Measurements from ENCODE around the gene SLAMF9. TPM values are rescaled to one million over a fixed set of nuclear protein-coding genes. Genes with fewer than 3 reads are reported as not detected.

The SLAMF9 gene
- total RNA-seq, 1 donor from 2014 or later = not detected

GRCh38 chr1:159977364-159978106 is 23.5 kb upstream of the SLAMF9 start:
- no peak for DNase-seq (ENCODE audit: low spot score)

DNA sequence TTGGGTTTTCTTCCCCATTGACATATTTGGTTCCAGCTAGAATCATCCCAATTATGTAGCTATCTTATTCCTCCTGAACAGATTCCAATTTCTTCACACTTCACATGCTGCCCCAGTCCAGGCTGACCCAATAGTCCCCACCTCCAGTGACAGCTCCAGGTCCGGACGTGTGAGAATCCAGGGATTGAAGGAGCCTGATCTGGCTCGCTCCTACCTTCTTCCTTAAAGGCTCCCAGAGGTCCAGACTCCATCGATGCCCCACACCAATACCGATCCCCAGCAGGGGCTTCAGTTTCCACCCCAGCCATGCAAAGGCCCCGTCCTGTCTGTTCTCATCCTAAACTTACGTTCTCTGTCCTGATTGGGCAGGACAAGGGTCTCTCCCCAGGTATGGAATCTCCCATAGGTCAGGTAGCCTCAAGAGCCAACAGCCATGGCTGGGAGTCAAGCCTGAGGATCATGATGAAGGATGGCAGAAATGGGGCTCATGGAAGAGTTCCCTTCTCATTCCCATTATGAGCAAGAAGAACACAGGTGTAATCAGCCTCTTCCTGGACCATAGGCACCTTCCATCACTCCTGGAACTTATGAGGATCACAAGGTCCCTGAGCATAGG is 20.4 kb upstream of the SLAMF9 start:
- DNase-seq (ENCODE audit: low spot score) = no peak

- no peak for DNase-seq (ENCODE audit: low spot score)
Measured at GRCh38 chr1:159973350-159973940, 19.4 kb upstream of the SLAMF9 start.

GRCh38 chr1:159972443-159973205 is 18.6 kb upstream of the SLAMF9 start:
- no peak for DNase-seq (ENCODE audit: low spot score)

DNA sequence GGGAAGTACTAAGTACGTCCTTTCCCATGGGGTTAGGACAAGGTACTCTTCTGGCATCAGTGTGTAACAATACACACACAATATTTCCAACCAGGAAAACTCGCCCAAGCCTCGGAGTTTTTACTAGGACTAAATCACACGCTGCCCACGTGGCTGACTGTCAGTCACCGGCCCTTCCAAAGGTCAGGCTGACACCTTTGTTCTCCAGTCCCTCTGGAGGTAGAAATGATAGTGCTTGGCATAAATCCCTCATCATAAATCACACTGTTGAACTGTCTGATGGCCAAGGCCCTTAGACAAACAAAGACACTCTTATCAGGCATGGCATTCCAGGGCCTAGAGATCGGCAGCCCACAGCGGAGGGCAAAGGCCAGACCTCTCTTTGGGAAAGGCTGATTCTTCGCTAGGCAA is 16.9 kb upstream of the SLAMF9 start:
- no peak for DNase-seq (ENCODE audit: low spot score)

DNA sequence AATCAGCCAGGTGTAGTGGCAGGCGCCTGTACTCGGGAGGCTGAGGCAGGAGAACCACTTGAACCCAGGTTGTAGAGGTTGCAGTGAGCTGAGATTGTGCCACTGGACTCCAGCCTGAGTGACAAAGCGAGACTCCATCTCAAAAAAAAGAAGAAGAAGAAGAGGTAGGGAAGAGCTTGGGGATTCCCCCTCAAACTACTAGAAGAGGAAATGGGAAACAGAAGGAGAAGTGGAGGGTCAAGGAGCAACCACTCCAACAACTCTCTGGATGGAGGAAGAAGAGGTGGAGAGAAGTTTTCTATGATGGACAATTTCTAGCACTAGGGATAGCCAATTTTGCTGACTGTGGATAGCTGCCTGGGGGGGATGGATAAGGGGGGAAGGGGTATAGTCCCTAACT is 14.9 kb upstream of the SLAMF9 start:
- no peak for DNase-seq (ENCODE audit: low spot score)

DNA sequence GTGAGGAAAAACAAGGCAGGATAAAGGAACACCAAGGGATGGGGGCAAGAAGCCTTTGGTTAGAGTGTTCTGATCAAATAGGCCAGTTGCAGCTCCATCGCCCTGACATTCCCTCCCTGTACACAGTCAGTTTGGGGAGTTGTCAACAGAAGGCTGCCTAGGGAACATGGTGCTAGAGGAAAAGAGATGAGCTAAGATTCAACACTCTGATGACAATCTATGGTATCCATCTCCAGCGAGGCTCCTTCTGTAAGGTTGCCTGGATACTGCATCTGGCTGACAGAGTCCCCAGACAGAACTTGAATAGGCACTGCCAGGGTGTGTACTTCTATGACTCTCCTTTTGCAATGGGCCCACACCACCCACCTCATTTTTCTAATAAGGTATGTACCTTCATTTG is 11.2 kb upstream of the SLAMF9 start:
- no peak for DNase-seq (ENCODE audit: low spot score)

DNA sequence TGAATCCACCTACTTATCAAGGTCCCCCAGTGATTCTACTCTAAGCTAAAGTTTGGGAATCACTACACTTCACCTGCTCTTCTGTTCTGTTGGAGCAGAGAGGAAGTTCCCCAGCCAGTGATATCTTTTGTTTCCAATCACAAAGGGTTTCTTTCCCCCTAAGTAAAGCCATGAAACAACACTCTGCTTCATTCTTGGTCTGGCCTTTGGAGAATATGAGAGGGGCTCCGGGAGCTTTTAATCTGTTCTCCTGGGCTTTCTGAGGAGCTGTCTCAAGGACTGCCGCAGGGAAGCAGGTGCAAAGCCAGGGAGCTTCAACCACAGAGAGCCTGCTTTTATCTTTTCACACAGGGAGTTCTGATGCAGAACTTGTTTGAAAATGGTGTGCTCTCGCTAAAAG is 10.1 kb upstream of the SLAMF9 start:
- DNase-seq (ENCODE audit: low spot score) = no peak

- DNase-seq (ENCODE audit: low spot score) = no peak
Measured at GRCh38 chr1:159962176-159962575, 8.1 kb upstream of the SLAMF9 start.

DNA sequence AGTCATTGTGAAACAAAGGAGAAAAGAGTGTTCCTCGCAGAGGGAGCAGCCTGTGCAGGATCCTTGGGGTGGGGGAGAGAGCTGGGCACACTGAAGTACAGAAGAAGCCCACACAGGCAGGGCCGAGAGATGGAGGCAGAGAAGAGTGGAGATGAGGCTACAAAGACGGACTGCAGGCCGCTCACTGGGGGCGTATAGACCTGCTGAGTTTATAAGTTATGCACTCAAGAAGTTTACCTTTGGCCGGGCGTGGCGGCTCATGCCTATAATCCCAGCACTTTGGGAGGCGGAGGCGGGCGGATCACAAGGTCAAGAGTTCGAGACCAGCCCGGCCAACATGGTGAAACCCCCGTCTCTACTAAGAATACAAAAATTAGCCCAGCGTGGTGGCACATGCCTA is 7.6 kb upstream of the SLAMF9 start:
- no peak for DNase-seq (ENCODE audit: low spot score)

DNA sequence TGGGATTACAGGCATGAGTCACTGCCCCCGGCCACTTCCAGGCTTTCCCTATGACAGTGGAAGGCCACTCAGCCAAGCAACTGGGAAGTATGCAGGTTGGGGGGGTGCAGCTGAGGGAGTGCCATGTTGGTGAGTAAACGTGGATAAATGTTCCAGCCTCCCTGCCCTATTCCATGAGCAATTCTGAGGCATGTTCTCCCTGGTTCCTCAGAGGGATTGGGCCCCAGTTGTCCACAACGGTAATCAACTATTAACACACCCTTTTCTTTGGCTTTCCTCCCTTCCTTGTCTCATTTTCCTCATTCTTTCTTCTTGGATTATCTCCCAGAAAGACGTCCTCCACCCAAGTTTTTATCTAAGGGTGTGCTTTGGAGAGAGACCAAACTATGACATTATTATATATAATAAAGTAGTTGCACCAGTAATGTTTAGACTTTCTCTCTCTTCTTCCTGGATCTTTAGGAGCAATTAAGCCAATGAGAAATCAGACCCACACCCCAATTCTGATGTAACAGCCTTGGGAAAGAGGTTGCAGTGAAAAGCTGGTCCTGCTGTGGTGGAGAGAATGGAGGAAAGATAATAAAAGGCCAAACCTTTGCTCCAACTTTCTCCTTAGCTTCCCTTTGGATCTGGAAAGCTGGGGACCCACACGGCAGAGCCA is 6.8 kb upstream of the SLAMF9 start:
- DNase-seq (ENCODE audit: low spot score) = no peak

DNA sequence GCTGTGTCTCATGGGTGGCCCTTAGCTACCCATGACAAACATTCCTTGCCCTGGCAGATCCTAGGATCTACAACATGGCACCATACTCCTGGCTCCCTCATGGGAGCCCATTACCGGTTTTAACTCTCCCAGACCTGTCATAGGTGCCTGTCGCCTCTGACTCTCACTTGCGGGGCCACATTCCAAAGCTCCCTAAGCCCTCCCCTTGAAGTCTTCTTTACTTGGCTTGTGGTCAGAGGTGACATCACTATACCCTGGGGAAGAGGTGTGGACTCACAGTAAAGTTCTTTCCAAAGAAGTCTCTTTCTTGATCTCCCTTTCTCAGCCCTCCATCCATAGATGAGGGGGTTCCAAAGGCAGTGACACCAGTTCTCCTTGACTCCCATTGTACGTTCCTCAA is 5.4 kb upstream of the SLAMF9 start:
- no peak for DNase-seq (ENCODE audit: low spot score)

GRCh38 chr1:159958719-159959380 is 4.8 kb upstream of the SLAMF9 start:
- no peak for DNase-seq (ENCODE audit: low spot score)

DNA sequence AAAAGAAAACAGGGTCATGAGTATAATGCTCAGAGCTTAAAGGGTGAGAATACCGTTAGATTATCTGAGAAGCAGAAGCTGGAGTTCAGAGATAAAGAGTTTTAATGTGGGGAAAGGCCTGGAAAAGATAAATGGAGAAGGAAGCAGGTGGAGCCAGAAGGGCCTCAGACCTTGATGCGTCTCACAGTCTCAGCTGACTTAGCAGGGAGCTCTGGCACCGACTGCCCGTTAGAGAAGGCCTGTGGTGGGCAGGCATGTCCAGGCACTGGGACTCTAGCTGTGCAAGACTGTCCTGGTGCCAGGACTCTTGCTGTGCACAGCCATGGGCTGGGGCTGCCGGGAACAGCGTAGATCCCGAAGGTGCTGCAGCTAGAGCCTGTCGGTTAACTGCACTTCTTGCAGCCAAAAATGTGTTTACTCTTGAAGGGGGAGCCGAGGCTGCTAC is 3.8 kb upstream of the SLAMF9 start:
- no peak for DNase-seq (ENCODE audit: low spot score)

- DNase-seq (ENCODE audit: low spot score) = no peak
Measured at GRCh38 chr1:159955456-159955855, 1.4 kb upstream of the SLAMF9 start.

- DNase-seq (ENCODE audit: low spot score) = no peak
Measured at GRCh38 chr1:159952932-159953331, 1.1 kb downstream of the SLAMF9 start.

DNA sequence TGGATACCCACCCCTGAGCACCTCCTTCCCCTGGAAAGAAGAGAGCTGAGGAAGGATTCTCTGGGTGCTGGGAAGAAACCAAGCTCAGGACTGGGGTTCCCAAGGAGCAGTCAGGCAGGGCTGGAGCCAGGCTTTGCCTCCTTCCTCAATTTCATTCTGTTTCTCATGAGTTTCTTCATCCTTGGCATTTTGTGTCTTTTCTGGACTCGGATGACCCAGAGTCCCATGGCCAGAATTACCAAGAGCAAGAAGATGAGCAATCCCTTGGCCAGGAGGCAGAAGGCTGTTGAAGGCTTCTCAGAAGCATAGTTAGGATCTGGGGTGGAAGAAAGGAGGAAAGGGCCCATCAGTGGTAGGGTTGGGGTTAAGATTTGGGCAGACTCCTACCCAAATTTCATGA is 2.5 kb downstream of the SLAMF9 start:
- no peak for DNase-seq (ENCODE audit: low spot score)

DNA sequence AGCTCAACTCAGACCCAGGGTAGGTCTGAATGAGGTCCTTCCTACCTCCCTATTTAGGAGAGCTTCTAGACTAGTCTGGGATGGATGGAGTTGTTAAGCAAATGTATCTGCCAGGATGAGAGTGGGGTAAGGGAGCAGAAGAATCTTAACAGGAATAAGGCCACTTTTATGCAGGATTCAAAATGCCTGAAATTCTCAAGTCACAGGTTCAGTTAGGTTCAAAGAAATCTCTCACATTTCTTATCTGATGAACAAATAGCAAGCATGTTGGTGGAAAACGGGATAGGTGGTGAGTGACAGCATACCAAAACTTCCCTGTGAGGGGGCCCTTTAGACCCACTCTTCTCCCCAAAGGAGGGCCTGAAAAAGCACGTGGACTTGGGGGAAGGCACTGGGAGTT is 3.0 kb downstream of the SLAMF9 start:
- no peak for DNase-seq (ENCODE audit: low spot score)

DNA sequence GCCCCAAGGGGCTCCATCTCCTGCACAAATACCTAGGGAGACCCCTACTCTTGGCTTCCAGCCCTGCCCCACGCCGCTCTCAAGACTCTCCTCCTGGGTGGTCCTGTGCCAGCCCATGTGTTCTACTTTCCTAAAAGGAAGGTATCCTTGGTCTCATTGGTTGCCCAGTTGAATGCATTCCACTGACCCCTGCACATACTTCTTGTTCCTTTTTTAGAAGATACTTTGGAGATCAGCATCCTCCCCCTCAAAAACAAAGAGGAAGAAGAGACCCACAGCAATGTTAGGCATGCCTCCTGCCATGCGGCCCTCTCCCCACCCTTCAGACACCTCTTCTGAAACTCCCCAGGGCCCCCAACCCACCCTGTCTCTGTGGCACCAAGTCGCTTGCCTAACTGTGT is 4.1 kb downstream of the SLAMF9 start:
- DNase-seq (ENCODE audit: low spot score) = no peak

DNA sequence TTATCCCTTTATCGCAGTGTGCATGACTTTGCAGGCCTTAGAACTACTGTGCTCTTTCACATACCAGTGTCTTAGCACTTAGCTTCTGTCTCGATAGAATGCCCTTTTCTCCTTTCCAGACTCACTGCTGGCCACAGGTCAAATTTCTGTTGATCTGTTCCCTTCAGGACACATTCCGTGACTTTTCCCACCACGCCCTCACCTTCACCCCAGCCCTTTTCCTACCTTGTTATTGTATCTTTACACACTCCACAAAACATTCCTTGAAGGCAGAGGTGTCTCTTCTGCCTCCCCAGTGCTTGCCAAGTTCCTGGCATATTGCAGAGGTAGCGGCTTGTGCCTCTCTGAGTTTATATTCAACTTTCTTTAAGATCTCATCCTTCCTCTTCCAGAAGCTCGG is 4.9 kb downstream of the SLAMF9 start:
- no peak for DNase-seq (ENCODE audit: low spot score)

DNA sequence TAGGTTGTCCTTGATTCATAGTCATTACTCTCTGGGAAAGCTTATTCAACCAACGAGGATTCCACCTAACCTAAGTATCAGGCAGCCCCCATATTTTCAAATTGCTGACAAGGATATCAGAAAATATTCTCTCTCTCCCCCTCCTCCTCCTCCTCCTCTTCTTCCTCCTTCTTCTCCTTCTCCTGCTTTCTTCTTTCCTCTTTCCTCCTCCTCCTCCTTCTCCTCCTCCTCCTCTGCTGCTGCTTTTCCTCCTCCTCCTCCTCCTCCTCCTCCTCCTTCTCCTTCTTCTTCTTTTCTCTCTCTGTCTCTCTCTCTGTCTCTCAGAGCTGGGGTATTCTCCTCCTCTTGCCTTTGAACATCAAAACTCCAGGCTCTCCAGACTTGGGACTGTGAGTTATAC is 6.1 kb downstream of the SLAMF9 start:
- DNase-seq (ENCODE audit: low spot score) = no peak

All from ureter (tissue), 1 donor.